GM18519 (cell line): ENCODE results near the gene SLC1A2.

Experiments
- ATAC-seq: cut with Tn5 transposase; IDR thresholded peaks from one replicate; pipeline ENCODE4 v1.9.1; 2021; ENCODE audit warnings: mild to moderate bottlenecking, moderate library complexity; ENCODE audit not compliant: unreplicated experiment, low FRiP score

Gene SLC1A2

DNA sequence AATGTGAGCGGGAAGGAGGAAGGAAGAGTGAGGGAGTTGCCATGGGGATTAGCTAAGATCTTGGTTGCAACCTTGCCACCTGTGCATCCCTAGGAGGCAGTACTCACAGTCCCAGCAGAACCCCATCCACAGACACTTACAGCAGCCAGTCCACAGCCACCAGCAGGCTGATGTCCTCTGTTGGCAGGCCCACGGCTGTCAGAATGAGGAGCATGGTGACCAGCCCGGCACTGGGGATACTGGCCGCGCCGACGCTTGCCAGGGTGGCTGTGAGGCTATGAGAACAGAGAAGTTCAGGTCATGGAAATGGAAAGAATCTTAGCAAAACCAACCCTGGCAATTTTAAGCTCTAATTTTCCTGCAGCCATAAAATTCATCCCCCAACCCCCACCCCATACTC, 138.6 kb downstream of the SLC1A2 start:
- no peak for ATAC-seq

DNA sequence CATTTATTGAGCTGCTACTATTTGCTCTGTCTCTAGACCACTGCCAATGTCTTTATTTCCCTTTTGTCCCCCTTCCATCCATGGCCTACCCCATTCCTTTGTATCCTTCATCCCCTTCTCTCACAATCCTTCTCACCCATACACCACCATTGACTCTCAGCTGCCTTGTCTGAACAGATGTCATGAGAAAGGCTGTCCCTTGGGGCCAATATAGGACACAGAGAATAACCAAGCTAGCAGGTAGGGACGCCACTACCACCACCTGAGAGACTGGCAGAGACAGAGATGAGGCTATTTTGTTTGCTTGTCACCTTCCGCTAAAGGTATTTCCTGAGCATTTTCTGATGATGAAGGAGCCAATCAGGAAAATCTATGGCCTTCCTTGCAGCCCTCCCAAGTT, 141.5 kb downstream of the SLC1A2 start:
- ATAC-seq, result no peak

GRCh38 chr11:35276396-35277145, 142.8 kb downstream of the SLC1A2 start:
- no peak for ATAC-seq

GRCh38 chr11:35275786-35276170, 143.6 kb downstream of the SLC1A2 start:
- no peak for ATAC-seq

DNA sequence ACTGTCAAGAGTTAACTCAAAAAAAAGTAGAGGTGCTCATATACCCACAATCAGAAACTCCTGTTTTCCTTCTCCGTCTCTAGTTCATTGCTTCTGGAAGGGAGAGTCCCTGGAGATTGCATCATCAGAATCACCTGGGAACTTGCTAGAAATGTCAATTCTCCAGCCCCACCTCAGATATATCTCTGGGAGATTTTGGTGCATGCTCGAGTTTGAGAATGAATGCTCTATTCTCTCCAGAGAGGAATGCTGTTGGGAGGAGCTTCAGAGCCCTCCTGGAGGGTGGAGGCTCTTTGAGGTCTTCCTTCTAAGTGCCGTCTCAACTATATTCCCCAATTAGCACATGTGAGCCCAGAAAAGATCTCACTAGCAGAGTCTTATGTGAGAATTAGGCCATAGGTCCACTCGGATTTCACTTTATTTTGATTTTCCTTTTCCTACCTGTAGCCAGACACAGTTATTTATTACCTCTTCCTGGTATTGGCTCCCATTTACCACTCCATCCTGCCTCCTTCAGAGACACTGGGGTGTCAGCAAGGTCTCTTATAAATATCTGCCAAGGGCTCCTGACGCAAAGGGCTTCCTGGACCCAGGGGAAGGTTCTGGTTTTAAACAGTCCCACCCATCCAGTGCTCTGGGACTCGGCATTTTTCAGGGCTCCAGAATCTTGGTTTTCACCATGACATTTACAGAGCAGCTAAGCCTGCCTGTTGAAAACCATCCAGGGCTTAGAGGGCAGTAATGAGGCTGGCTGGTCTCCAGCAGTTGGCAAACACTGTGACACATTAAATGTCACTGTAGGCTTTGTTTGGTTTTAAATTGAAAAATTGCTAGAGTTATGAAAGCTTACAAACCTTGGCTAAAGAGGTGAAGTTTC, 144.2 kb downstream of the SLC1A2 start:
- ATAC-seq, result no peak

DNA sequence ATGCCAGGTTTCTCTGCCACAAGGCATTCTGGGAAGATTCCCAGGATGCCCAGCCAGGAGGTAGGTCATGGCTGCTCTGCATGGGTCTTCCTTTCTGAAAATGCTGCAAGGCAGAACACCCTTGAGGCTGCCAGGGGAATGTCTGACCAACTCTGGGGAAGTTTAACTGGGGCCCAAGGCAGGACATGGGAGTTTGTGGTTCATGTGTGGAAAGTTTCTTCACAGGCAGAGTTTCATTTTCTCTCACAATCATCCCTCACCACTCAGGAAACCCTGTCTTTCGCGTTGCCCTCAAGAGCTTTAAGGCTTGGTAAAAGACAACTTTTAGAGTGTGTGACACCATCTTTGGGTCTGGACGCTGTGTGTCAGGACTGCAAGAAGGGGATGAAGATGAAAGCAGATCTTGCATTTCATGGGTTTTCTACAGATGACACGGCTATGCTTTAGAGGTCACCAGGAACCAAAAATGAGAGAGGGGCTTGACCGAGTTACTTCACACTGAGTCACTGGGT, 146.9 kb downstream of the SLC1A2 start:
- ATAC-seq, result peak; percentile 75

DNA sequence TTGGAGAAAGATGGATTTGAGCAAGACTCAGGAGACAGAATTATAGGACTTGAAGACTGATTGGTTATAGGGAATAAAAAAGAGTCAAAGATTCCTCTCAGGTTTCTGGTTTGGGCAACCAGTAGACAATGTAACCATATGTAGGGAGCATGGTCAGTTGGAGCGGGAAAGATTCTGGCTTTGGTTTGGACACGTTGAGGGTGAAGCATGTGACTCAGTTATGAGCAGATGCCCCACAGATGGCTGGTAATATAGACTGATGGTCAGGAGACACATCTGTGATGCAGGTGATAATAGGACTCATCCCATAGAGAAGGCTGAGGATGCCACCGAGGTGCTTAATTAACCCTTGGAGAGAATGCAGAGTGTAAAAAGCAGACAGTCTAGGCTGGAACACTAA, 148.3 kb downstream of the SLC1A2 start:
- no peak for ATAC-seq

- ATAC-seq, result no peak
These were observed 149.0 kb downstream of the SLC1A2 start for GRCh38 chr11:35270342-35270741.

GRCh38 chr11:35267504-35267903, 151.9 kb downstream of the SLC1A2 start:
- no peak for ATAC-seq

DNA sequence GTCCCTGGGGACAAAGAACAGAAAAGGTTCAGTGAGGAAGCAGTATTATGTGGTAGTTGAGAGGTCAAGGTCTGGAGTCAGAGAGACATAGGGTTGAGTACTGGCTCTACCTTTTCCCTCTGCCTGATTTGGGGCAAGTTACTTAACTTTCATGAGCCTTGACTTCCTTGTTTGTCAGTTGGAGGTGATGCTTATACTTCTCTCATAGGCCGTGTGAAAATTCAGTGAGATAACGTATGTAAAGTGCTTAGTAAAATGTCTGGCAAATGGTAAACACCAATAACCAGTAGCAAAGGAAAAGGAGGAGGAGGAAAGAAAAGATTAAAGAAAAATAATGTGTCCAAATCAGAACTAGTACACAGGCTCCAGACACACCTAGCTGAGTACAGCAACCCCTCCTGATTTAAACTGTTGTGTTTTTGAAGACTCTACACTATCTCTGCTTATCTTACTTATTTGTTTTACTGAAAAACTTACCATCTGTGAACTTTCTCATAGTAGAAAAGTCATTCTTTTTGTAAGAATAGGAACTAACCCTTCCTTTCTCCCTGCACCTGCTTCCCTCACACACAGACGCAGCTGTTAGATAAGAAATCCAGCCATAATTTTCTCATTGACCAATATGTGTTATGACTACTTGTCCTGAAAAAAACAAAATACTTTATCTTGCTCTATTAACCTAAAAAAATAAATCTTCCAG, 153.5 kb downstream of the SLC1A2 start:
- ATAC-seq, result no peak

DNA sequence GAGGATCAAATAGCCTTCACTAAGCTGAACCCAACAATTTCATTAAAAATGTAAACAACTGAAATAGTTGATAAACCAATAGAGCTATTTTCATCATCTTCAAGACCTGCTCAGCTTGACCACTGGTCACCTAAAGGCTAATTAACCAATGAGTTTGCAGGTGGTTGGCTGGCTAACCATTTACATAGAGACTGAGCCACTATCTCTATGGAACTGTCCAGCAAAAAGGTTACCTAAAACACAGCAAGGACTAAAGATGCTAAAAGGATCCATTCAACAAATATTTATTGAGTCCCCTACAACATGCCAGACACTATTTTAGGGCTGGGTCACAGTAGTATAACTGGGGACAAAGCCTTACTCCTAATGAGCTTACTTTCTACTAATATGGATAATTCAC, 156.6 kb downstream of the SLC1A2 start:
- no peak for ATAC-seq

- ATAC-seq, result no peak
These were observed 157.3 kb downstream of the SLC1A2 start for GRCh38 chr11:35262056-35262455.

- ATAC-seq, result no peak
These were observed 158.2 kb downstream of the SLC1A2 start for GRCh38 chr11:35261197-35261596.

DNA sequence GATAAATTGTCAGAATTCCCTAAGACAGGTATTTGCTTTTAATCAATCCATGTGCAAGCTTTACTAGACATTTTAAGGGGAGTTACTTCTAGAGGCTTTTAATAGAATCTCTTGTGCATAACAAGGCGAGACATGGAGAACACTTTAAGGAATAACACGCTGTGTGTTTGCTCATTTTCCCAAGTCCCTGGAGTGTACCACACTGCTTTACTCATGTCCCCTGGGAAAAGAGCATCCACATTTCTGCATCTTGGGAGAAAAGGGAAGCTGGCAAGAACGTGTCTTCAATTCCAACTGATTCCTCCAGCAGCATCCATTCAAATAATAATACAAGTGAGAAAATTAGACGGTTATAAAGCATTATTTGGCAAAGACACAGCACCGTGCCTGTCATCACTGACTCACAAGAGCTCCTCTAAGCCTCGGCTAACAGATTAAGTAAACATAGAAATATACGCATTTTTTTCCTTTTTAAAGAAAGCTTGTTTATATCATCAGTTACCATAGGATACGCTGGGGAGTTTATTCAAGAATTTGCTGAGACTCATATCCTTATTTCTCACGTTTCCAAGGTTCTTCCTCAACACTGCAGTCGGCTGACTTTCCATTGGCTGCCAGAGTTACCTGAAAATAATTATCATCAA, 158.9 kb downstream of the SLC1A2 start:
- no peak for ATAC-seq

DNA sequence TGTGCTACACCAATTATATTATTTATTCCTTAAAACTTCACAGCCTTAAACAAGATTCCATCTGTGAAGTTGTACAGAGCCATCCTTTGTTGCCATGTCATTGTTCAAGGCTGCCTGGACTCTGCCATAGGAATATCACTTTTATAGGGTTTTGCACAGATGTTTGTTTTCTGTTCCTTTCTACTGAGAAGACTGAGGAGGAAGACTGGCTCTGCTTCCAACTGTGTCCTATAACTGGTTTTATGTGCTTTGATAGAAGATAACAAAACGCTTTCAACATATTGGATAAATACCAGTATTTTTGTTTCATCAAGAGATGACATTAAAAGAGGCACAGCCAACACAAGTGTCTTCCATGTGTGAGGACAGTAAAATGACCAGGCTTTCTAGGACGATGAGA, 159.8 kb downstream of the SLC1A2 start:
- ATAC-seq, result no peak

DNA sequence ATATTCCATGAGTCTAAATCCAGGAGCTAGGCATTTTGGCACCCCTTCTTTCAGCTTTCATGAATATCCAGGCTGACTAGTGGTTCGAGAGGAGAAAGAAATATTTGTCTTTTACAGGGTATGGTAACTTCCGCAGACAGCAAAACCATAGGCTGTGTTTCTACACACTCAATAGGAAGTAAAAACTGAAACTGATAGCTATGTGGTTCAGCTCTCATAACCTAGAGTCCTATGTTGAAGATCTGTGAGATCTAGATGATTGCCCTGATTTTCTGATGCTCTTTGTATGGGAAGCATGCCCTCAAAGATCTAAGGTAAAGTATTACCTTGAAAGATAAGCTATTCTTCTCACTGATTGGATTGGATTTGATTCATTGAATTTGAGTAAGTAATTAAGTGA, 162.1 kb downstream of the SLC1A2 start:
- ATAC-seq, result peak; percentile 96

DNA sequence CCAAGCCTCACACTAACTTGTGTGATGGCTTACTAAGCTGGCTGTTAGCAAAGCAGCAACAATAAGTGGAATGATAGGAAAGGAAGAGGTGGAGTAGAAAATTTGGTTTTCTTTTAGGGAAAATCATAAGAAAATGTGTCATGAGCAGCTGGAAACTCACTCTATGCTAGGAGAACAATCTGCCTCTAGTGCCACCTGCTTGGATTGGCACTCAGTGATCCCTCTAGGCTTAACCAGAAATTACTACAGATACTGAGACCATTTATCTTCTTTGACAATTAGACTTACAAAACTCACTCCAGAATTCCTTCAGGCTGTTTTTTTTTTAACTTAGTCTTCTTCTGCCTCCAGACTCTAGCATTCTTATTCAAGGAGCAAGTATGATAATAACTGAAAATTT, 163.1 kb downstream of the SLC1A2 start:
- no peak for ATAC-seq

- ATAC-seq, result no peak
These were observed 163.8 kb downstream of the SLC1A2 start for GRCh38 chr11:35255514-35255913.

DNA sequence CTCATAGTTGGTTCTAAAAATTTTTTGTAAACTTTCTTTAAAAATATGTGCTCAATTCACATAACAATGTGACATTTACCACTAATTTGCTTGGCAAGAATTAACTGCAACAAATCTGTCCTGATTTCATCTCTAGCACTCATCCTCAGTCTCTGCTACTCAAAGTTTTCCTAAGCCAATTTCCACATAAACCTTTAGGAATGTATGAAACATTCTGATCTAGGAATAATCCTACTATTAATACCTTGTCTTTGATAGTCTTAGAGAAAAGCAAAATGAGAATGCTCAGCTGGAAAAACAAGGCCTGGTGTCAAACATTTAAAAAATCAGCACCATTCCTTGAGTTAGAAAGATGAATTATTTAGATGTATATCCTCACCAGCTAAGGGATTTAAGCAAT, 166.1 kb downstream of the SLC1A2 start:
- no peak for ATAC-seq

DNA sequence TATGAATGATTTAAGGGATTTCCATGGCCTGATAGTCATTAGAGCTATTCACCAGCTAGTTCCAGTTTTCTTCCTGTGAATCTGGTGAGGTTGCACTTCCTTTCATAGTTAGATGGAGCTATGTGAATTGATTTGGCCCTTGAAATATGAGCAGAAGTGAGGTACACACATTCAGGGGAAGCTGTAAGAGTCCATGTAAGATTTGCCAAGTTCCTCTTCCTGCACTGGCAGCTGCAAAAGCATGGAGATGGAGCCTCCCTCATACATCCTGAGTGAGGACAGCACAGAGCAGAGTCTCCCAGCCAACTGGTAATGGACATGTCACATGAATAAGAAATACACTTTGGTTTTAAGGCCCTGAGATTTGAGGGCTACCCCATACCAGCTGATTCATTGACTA, 168.7 kb downstream of the SLC1A2 start:
- ATAC-seq, result no peak

DNA sequence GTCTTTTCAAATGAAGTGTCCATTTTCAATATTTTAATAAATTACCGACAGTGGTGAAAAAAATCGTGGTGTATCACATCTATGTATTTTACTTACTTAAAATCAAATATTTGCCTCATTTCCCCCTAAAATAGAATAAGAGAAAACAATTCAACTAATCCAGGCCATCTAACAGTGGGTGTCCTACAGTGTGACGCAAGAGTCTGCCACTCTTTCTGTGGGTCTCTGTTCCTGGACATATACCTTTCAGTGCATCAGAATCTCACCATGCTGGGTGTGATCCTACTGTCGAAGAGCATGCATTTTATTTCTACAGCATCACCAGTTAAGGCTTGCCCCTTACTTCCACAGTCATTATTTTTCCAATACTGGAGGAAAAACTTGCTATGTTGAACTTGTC, 169.2 kb downstream of the SLC1A2 start:
- no peak for ATAC-seq
